WTC11 (cell line): ENCODE data around the gene TVP23C. TPM values are rescaled to one million over a fixed set of nuclear protein-coding genes. Genes with fewer than 3 reads are reported as not detected.
"Not testable (repeated sequence)": the region's sequence is repeated elsewhere in the genome, so short reads cannot be mapped to it uniquely, and the experiment has no call there.

Source experiments
- ATAC-seq: fragments of 200-7000 bp; cut with Tn5 transposase; 2 replicates; pipeline ENCODE4 v1.10.0; 2021; ENCODE audit warnings: mild to moderate bottlenecking, moderate library complexity
- CTCF ChIA-PET: fragments of 300-600 bp; sonication (Branson Sonifier 250); formaldehyde crosslinking; loops from one replicate; lab custom pipeline; 2021; ENCODE audit warnings: antibody characterized with exemption; lab: Charles Lee
- POLR2A ChIA-PET: fragments of 350-600 bp; sonication (Branson Sonifier 250); formaldehyde crosslinking; loops from one replicate; lab custom pipeline; 2021; ENCODE audit warnings: antibody characterized with exemption; lab: Charles Lee
- DNase-seq: peaks from one replicate; pipeline ENCODE4 v3.0.0; 2021; ENCODE audit warnings: low spot score
- H3K27ac Mint-ChIP-seq: 2 replicates; pipeline ENCODE4 v1.8.0; 2021; ENCODE audit warnings: mixed read lengths
- H3K27me3 Mint-ChIP-seq: 2 replicates; pipeline ENCODE4 v1.8.0; 2021; ENCODE audit warnings: low read depth, mild to moderate bottlenecking, moderate library complexity, mixed read lengths
- H3K36me3 Mint-ChIP-seq: 2 replicates; pipeline ENCODE4 v1.8.0; 2021; ENCODE audit warnings: mixed read lengths
- H3K4me1 Mint-ChIP-seq: 2 replicates; pipeline ENCODE4 v1.8.0; 2022; ENCODE audit warnings: mixed read lengths
- H3K4me3 Mint-ChIP-seq: 2 replicates; pipeline ENCODE4 v1.8.0; 2021; ENCODE audit warnings: mild to moderate bottlenecking, moderate library complexity, mixed read lengths
- H3K9me3 Mint-ChIP-seq: 2 replicates; pipeline ENCODE4 v1.8.0; 2021; ENCODE audit warnings: mixed read lengths
- ATF1 ChIP-seq: sonication (generic); formaldehyde crosslinking; IDR thresholded peaks from 2 replicates; pipeline ENCODE4 v1.8.1; 2023; ENCODE audit warnings: mild to moderate bottlenecking, moderate library complexity, missing genetic modification reagents
- ATF3 ChIP-seq: sonication (generic); formaldehyde crosslinking; conservative IDR thresholded peaks from 2 replicates; pipeline ENCODE4 v1.8.1; 2022; ENCODE audit warnings: mild to moderate bottlenecking, missing genetic modification reagents
- CTCF ChIP-seq: fragments of 200-600 bp; IDR thresholded peaks from 2 replicates; pipeline ENCODE4 v1.8.0; 2022; ENCODE audit warnings: antibody characterized with exemption
- GABPB1 ChIP-seq: sonication (generic); formaldehyde crosslinking; IDR thresholded peaks from 2 replicates; pipeline ENCODE4 v1.8.1; 2023; ENCODE audit warnings: mild to moderate bottlenecking, missing genetic modification reagents
- NFE2L1 ChIP-seq: sonication (generic); formaldehyde crosslinking; IDR thresholded peaks from 2 replicates; pipeline ENCODE4 v1.8.1; 2023; ENCODE audit warnings: missing genetic modification reagents
- PRRX2 ChIP-seq: fragments of 250-450 bp; sonication (Bioruptor Pico); IDR thresholded peaks from 2 replicates; pipeline ENCODE4 v1.8.0; 2021; ENCODE audit warnings: mild to moderate bottlenecking
- TP53 ChIP-seq: sonication (generic); formaldehyde crosslinking; IDR thresholded peaks from 2 replicates; pipeline ENCODE4 v1.8.1; 2023; ENCODE audit warnings: mild to moderate bottlenecking, missing genetic modification reagents
- USF2 ChIP-seq: sonication (generic); formaldehyde crosslinking; IDR thresholded peaks from 2 replicates; pipeline ENCODE4 v1.8.1; 2023; ENCODE audit warnings: mild to moderate bottlenecking, missing genetic modification reagents, moderate library complexity
- ZBTB43 ChIP-seq: sonication (generic); formaldehyde crosslinking; IDR thresholded peaks from 2 replicates; pipeline ENCODE4 v1.8.1; 2023; ENCODE audit warnings: mild to moderate bottlenecking, missing genetic modification reagents
- ZNF396 ChIP-seq: fragments of 250-450 bp; sonication (Bioruptor Pico); IDR thresholded peaks from 2 replicates; pipeline ENCODE4 v1.8.0; 2021; ENCODE audit warnings: mild to moderate bottlenecking, moderate library complexity, borderline replicate concordance
- total RNA-seq: library from RNA; stranded (reverse); gene quantifications from 3 replicates; pipeline ENCODE4 v1.2.3, GENCODE V29; 2021

The TVP23C gene
- total RNA-seq, 1 experiment from 2014 or later = 16.9 TPM

GRCh38 chr17:15533122-15533521 lies 30.2 kb downstream of the TVP23C start:
- H3K4me3 Mint-ChIP-seq, DNase-seq, H3K9me3 Mint-ChIP-seq, CTCF ChIA-PET, H3K27me3 Mint-ChIP-seq, H3K27ac Mint-ChIP-seq, ATAC-seq, POLR2A ChIA-PET, H3K4me1 Mint-ChIP-seq: not testable (repeated sequence)
- H3K36me3 Mint-ChIP-seq = peaks cover 17% of the 10 kb centered on the region

- peak; percentile 73 for ATAC-seq
- H3K4me1 Mint-ChIP-seq, H3K36me3 Mint-ChIP-seq, H3K9me3 Mint-ChIP-seq, DNase-seq, H3K27ac Mint-ChIP-seq, POLR2A ChIA-PET, H3K27me3 Mint-ChIP-seq: not testable (repeated sequence)
- CTCF ChIA-PET = interaction anchor here (0.7 kb wide), 1 partner anchor 24 kb away, joined by 3 read pairs; no protein-coding TSS in a partner anchor
- TF ChIP-seq CTCF = 0 out of 2 replicates have a peak, but pooled peaks have one; percentile 14
- TF ChIP-seq, all 79 proteins: peak for 1; not testable (repeated sequence) for 78
- H3K4me3 Mint-ChIP-seq = not testable (repeated sequence)
Observed at GRCh38 chr17:15526292-15527218, 36.7 kb downstream of the TVP23C start.

GRCh38 chr17:15524990-15525985 lies 38.0 kb downstream of the TVP23C start:
- DNase-seq, CTCF ChIA-PET, H3K9me3 Mint-ChIP-seq, POLR2A ChIA-PET, H3K4me3 Mint-ChIP-seq, H3K36me3 Mint-ChIP-seq, H3K27ac Mint-ChIP-seq, H3K27me3 Mint-ChIP-seq, H3K4me1 Mint-ChIP-seq, ATAC-seq: not testable (repeated sequence)

GRCh38 chr17:15516150-15516549 lies 47.1 kb downstream of the TVP23C start:
- CTCF ChIA-PET = no interaction called here
- Mint-ChIP-seq H3K4me3 (no peak overlapping the region), H3K9me3 (no peaks in the 10 kb centered on the region), H3K27ac (no peak overlapping the region), H3K36me3 (peaks cover 21% of the 10 kb centered on the region), H3K4me1 (no peaks in the 10 kb centered on the region), H3K27me3 (no peaks in the 10 kb centered on the region)
- POLR2A ChIA-PET = no interaction called here
- DNase-seq = no peak
- no peak for ATAC-seq
- TF ChIP-seq ATF1 (no peak), TP53 (CRISPR knock-in tag) (no peak), GABPB1 (CRISPR knock-in tag) (no peak), USF2 (CRISPR knock-in tag) (no peak)

- ChIA-PET CTCF (interaction anchor here (1.5 kb wide), 1 partner anchor 11 kb away, joined by 10 read pairs; no protein-coding TSS in a partner anchor), POLR2A (no interaction called here)
- no peak for ATAC-seq
Observed at GRCh38 chr17:15514469-15514868, 48.8 kb downstream of the TVP23C start.

More at GRCh38 chr17:15514469-15514868, 48.8 kb downstream of the TVP23C start:
- Mint-ChIP-seq H3K27ac (no peak overlapping the region), H3K4me3 (no peak overlapping the region), H3K9me3 (no peaks in the 10 kb centered on the region), H3K27me3 (no peaks in the 10 kb centered on the region), H3K4me1 (no peaks in the 10 kb centered on the region), H3K36me3 (peaks cover 26% of the 10 kb centered on the region)
- no peak for DNase-seq
- TF ChIP-seq ATF3 (CRISPR knock-in tag) (no peak), ZNF396 (no peak), NFE2L1 (CRISPR knock-in tag) (no peak), PRRX2 (no peak), ZBTB43 (CRISPR knock-in tag) (no peak)
